Endothelial cell of umbilical vein (primary cell): ENCODE measurements around the gene FMN1. TPM values are rescaled to one million over a fixed set of nuclear protein-coding genes. Genes with fewer than 3 reads are reported as not detected.

Experiments
- BruUV-seq: library from RNA; stranded (reverse); fragments of 400-500 nt; replicated peaks from 2 replicates; lab custom pipeline; 2021; lab: Mats Ljungman, UMichigan
- CTCF ChIA-PET: fragments of 300-600, 350-600 bp; sonication (Branson Sonifier 250); formaldehyde crosslinking; loops from one replicate; lab custom pipeline; 2021; ENCODE audit warnings: antibody characterized with exemption, inconsistent platforms; lab: Charles Lee
- POLR2A ChIA-PET: fragments of 300-600, 350-600 bp; sonication (Branson Sonifier 250); formaldehyde crosslinking; loops from one replicate; lab custom pipeline; 2021; ENCODE audit warnings: antibody characterized with exemption, inconsistent platforms; lab: Charles Lee
- DNase-seq: peaks from one replicate; pipeline ENCODE4 v3.0.0-alpha.2; 2011; ENCODE audit warnings: low read depth, low spot score
- FAIRE-seq: peaks from 2 replicates; lab custom pipeline; 2011; peaks lifted over from hg19 to GRCh38; lab: Jason Lieb, UNC
- H2AFZ ChIP-seq: 2 replicates; pipeline ENCODE4 v1.6.0; 2012; ENCODE audit warnings: low read depth, low read length, control low read depth, inconsistent platforms
- H3K27ac ChIP-seq: 2 replicates; pipeline ENCODE4 v1.5.1; 2011; ENCODE audit warnings: low read depth, mild to moderate bottlenecking, control low read depth, low read length, moderate library complexity; ENCODE audit not compliant: insufficient read depth
- H3K27me3 ChIP-seq, 2 experiments: 2 replicates each; pipeline versions ENCODE4 v1.6.0 to v1.6.1; 2011; ENCODE audit warnings: low read length in 2 of 2, mixed read lengths in 1 of 2; ENCODE audit not compliant: control insufficient read depth in 2 of 2, insufficient read depth in 2 of 2
- H3K36me3 ChIP-seq, 2 experiments: 2 replicates in 1 of 2; 3 replicates in 1 of 2; pipeline ENCODE4 v1.5.1; 2011; ENCODE audit warnings: low read length in 2 of 2, mild to moderate bottlenecking in 1 of 2, moderate library complexity in 1 of 2; ENCODE audit not compliant: control insufficient read depth in 2 of 2, insufficient read depth in 2 of 2; ENCODE audit errors: extremely low read depth in 1 of 2
- H3K4me1 ChIP-seq: 3 replicates; pipeline ENCODE4 v1.5.1; 2011; ENCODE audit warnings: mild to moderate bottlenecking, low read length; ENCODE audit not compliant: control insufficient read depth, insufficient read depth; ENCODE audit errors: extremely low read depth
- H3K4me2 ChIP-seq: 2 replicates; pipeline ENCODE4 v1.6.1; 2011; ENCODE audit warnings: low read length, control low read depth, mixed read lengths; ENCODE audit not compliant: insufficient read depth
- H3K4me3 ChIP-seq, 3 experiments: fragments of 200-600 bp in 1 of 3; sonication (generic), shearing (Covaris generic) in 1 of 3; replicated peaks in 1 of 3; 2 replicates each; pipeline ENCODE4 v1.5.1; 2011 to 2016; ENCODE audit warnings: control low read depth in 3 of 3, low read length in 3 of 3, mild to moderate bottlenecking in 2 of 3, inconsistent platforms in 1 of 3, low read depth in 1 of 3, moderate library complexity in 1 of 3; ENCODE audit not compliant: insufficient read depth in 1 of 3
- H3K79me2 ChIP-seq: 2 replicates; pipeline ENCODE4 v1.6.0; 2012; ENCODE audit warnings: low read length, inconsistent platforms; ENCODE audit not compliant: control insufficient read depth, insufficient read depth
- H3K9ac ChIP-seq: replicated peaks from 2 replicates; pipeline ENCODE3; 2011; ENCODE audit warnings: low read length, control low read depth; ENCODE audit not compliant: insufficient read depth; ENCODE audit errors: extremely low read depth
- H3K9me1 ChIP-seq: replicated peaks from 3 replicates; pipeline ENCODE4 v1.6.0; 2011; ENCODE audit warnings: mild to moderate bottlenecking, low read length; ENCODE audit not compliant: control insufficient read depth, insufficient read depth; ENCODE audit errors: extremely low read depth
- H3K9me3 ChIP-seq: replicated peaks from 2 replicates; pipeline ENCODE4 v1.5.1; 2012; ENCODE audit warnings: low read length, inconsistent platforms; ENCODE audit not compliant: control insufficient read depth, insufficient read depth
- H4K20me1 ChIP-seq: replicated peaks from 2 replicates; pipeline ENCODE3; 2011; ENCODE audit warnings: mild to moderate bottlenecking, low read length; ENCODE audit not compliant: control insufficient read depth, insufficient read depth; ENCODE audit errors: extremely low read depth
- CTCF ChIP-seq, 2 donors: IDR thresholded peaks; 1 replicate in 1 of 2; 2 replicates in 1 of 2; pipeline ENCODE4 v1.5.1; 2011; ENCODE audit warnings: low read length in 2 of 2, mild to moderate bottlenecking in 2 of 2, moderate library complexity in 2 of 2, control low read depth in 1 of 2, inconsistent platforms in 1 of 2, low read depth in 1 of 2; ENCODE audit not compliant: insufficient read depth in 1 of 2; ENCODE audit errors: extremely low read depth in 1 of 2
- EZH2 ChIP-seq: IDR thresholded peaks from 2 replicates; pipeline ENCODE4 v1.6.1; 2012; ENCODE audit warnings: borderline replicate concordance, low read depth, mild to moderate bottlenecking, moderate library complexity, low read length, inconsistent platforms; ENCODE audit not compliant: severe bottlenecking
- FOS ChIP-seq: IDR thresholded peaks from 2 replicates; pipeline ENCODE4 v1.6.1; 2011; ENCODE audit warnings: mild to moderate bottlenecking, low read length, moderate library complexity, borderline replicate concordance; ENCODE audit not compliant: insufficient read depth
- GATA2 ChIP-seq: IDR thresholded peaks from 2 replicates; pipeline ENCODE4 v1.7.0; 2011; ENCODE audit warnings: low read depth, mild to moderate bottlenecking, moderate library complexity, mixed read lengths, low read length; ENCODE audit not compliant: insufficient read length, insufficient read depth
- JUN ChIP-seq: IDR thresholded peaks from 2 replicates; pipeline ENCODE4 v1.6.1; 2011; ENCODE audit warnings: borderline replicate concordance, low read depth; ENCODE audit not compliant: insufficient read length, insufficient read depth
- MAX ChIP-seq: IDR thresholded peaks from 2 replicates; pipeline ENCODE4 v1.6.1; 2011; ENCODE audit not compliant: insufficient read depth, insufficient read length
- MYC ChIP-seq: IDR thresholded peaks from one replicate; pipeline ENCODE4 v1.6.1; 2011; ENCODE audit warnings: mild to moderate bottlenecking, low read depth, low read length
- POLR2A ChIP-seq: IDR thresholded peaks from 2 replicates; pipeline ENCODE4 v1.6.1; 2012; ENCODE audit warnings: low read depth, mild to moderate bottlenecking, control low read depth, low read length
- POLR2AphosphoS5 ChIP-seq: IDR thresholded peaks from 2 replicates; pipeline ENCODE4 v1.6.1; 2012; ENCODE audit warnings: low read depth, mild to moderate bottlenecking, control low read depth, low read length, moderate library complexity; ENCODE audit not compliant: insufficient read depth
- dilution Hi-C: fragments of 300-500 bp; cut with MboI; formaldehyde crosslinking; loops from one replicate; pipeline ENCODE4 v1.15.0; 2019; ENCODE audit warnings: low sequenced_read_pairs; ENCODE audit not compliant: extremely low pct_ligation_motif_present
- intact Hi-C: fragments of 100-400 bp; cut with micrococcal nuclease; formaldehyde crosslinking; loops from one replicate; pipeline ENCODE4 v1.10.0; 2022
- polyA plus RNA-seq, 4 experiments: library from polyadenylated mRNA; depleted of rRNA in 3 of 4; stranded (reverse) in 3 of 4; unstranded in 1 of 4; fragments of >200 nt; gene quantifications; 2 replicates each; pipeline versions ENCODE4 v1.2.1 to v1.2.3, GENCODE V29; 2011 to 2012; ENCODE audit warnings: missing spikeins in 1 of 4
- total RNA-seq: library from RNA; stranded (reverse); gene quantifications from 2 replicates; pipeline ENCODE4 v1.2.3, GENCODE V29; 2021

FMN1 gene
- total and polyA plus RNA-seq, 2 donors (not counting 3 experiments of a cell fraction or from before 2014, with no cell fraction given): 0.01 to 0.29 TPM

GRCh38 chr15:33009603-33010002 is 184.9 kb downstream of the FMN1 start:
- Histone ChIP-seq H4K20me1 (no peaks in the 10 kb centered on the region), H3K36me3 (no peaks in the 10 kb centered on the region), H3K79me2 (no peaks in the 10 kb centered on the region), H3K27me3 (no peaks in the 10 kb centered on the region), H3K4me1 (peaks cover 10% of the 10 kb centered on the region), H3K9ac (no peak overlapping the region), H2AFZ (no peak overlapping the region), H3K4me3 (no peak overlapping the region), H3K9me3 (no peaks in the 10 kb centered on the region), H3K27ac (no peak overlapping the region), H3K4me2 (no peak overlapping the region), H3K9me1 (no peaks in the 10 kb centered on the region)
- ChIA-PET CTCF (no interaction called here), POLR2A (no interaction called here)
- intact Hi-C loops (no loop called here), dilution Hi-C loops (no loop called here)
- FAIRE-seq (no peak), DNase-seq (no peak)
- BruUV-seq: no TSS peak
- TF ChIP-seq FOS (no peak), GATA2 (no peak), CTCF (IDR thresholded peaks at IDR 0.05; ENCODE audit: extremely low read depth in 1 of 2, insufficient read depth in 1 of 2, low read depth in 1 of 2, low read length in 2 of 2) (no peak), MAX (no peak), POLR2A (no peak), EZH2 (no peak), JUN (no peak), POLR2AphosphoS5 (no peak), MYC (no peak)
